DMS53 (cell line): Measurements from ENCODE around the gene PDPN.

ENCODE experiments used
- DNase-seq: peaks from one replicate; lab custom pipeline; 2025; lab: John Stamatoyannopoulos, UW

Gene PDPN

DNA sequence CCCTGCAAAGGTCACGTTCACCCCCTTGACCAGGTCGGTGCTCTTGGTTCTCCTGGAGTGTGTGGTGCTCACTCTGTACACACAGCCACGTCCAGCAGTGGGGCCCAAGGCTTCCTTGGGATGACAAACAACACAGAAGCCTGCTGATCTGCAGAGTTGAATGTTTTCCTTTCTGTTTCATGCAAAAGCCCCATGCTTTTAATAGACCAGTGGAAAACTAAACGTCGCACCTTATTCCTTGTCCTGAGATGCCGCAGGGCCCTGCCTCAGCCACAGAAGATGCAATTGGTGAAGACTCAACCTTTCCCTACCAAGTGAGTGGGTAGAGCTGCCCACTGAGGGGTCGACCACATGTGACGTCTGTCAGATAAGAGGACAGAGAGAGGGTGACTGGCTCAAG, 5.8 kb upstream of the PDPN start:
- DNase-seq = no peak

DNA sequence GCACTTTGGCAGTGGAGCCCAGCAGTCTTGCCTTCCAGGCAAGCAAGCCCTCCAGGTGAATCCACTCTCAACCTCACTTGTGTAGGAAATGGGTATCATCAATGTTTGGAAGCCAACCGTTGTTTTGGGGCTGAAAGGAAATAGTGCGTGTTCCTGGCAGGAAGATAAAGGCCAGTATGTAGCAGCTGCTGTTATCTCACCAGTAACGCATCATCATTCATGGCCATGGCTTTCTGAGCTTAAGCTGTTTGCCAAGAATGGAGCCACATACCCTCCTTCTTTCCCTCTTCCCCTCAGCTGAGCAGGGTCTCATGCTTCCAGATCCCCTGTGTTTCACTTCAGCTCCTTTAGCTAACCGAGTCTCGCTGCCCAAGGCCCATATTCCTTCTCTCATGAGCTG, 2.2 kb upstream of the PDPN start:
- DNase-seq = no peak

DNA sequence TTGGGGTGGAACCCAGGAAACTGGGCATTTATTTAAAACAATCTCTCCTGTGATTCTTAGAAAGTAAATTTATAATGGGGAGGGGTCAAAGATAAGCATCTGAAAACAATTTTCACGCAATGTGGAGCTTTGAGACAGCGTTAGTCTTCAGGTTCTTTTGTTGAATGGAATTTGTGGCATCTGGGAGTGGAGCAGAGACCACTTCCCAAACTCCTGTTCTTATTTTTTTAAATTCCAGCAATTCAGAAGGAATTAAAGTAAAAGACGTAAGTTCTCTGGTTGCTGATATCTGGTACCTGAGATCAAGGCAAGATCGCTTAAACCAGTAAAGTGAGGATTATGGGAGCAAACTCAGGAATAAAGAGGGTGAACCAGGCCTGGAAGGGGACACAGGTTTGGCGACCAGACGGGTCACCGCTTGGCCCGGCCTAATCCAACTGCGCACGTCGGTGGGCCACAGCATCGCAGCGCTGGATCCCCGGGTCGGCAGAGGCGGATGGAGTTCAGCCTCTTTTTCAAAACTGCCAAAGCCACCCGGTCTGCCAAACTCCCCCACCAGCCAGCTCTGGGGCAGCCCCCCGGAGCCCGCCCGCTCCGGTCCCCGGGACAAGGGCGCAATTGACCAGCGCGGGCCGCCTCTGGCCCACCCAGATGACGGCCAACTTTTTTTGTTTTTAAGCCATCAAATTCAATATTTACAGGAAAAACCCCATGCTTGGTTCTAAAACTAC, 754 bp upstream of the PDPN start:
- DNase-seq = no peak

DNA sequence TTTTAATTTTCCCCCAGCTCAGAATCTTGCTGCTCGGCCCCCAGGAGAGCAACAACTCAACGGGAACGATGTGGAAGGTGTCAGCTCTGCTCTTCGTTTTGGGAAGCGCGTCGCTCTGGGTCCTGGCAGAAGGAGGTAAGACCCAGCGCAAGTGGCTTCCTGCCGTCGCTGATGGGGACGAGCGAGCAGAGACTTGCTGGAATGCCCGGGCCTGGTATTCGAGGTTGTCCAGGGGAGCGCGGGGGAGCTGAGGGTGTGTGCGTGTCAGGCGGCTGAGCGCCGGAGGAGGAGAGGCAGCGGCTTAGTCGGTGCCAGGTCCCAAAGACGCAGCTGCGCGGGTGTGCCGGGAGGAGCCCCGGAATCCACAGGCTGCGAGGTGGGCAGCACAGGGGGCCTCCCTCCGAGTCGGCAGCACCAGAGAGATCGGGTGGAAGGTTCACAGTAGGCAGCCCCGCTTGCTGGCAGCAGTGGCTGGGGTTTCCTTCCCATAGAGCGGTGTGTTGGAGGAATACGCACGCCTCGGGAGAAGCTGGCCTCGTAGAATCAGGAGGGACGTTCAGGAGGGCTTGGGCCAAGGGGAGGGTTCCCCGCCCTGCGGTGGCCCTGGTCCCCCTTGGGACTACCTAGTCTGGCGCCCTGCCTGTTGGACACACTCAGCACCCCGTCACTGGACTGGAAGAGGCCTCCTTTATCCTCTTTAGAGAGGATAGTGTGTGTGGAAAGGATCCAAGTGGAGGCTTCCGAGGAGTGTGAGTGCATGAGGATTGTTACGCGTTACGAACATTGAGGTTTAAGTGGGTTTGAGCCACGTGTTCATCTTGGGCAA, 547 bp downstream of the PDPN start:
- DNase-seq = no peak

DNA sequence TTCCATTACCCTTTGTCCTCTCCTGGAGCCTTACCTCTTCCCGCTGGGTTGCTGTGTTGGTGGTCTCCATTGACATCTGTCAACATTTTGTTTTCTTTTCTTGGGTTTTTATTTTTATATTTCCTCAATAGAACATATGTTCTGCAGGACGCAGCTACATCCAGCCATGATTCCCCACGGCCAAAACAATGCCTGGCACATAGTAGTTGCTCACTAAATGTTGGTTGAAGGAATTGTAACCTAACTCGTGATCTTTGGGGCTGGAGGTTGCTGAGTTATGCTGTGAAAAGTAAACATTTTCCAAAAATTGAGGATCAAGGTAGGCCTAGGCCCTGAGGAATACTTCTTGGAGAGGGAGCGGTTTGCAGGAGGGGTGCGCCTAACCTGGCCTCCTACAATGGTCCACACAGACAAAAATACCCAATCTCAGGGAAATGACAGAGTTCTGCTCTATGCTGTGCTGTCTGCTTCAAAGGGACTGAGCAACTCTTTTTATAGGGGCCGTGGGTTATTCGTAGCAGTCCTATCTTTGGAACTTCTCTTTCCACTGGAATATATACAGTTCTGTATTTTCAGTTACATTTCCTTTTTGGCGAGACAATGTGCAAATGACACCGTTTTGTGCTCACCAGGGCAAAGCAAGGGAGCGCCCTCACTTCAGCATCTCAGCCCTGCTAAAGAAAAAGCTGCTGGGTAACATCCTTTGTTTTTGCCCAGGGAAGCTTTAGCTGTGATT, 1.4 kb downstream of the PDPN start:
- no peak for DNase-seq

DNA sequence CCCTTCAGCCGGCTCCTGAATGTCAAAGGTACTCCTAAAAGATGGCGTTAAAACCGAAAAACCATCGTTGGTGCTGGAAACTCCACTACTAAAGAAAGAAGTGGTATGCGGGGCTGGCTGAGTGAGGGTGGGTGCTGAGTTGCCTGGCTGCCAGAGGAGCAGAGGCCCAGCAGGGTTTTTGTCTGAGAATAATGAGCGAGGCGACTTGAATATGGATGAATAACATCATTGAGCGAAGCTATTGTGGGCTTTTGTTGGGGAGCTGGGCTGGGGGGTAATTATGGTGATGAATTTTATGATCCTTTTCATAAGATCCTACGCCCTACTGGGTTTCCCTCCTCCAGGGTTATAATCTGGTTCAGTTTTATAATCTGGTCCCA, 2.0 kb downstream of the PDPN start:
- no peak for DNase-seq

DNA sequence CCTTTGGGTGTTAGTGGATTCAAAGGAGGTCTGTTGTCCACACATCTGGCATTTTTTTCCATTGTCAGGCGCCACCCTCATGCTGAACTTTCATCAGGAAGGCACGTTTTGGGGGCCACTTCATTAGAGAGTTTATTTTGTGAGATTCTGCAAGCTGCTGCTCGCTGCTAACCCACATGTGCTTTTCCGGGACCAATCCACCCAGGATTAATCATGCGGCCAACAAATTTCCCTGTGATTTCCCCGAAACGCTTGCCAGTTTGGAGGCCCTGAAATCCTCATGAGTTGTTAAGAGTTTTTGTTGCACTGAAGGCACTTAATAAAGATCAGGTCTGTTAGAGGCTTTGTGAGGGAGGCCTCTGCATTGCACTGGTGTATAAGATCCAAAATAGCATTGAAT, 2.4 kb downstream of the PDPN start:
- no peak for DNase-seq

DNA sequence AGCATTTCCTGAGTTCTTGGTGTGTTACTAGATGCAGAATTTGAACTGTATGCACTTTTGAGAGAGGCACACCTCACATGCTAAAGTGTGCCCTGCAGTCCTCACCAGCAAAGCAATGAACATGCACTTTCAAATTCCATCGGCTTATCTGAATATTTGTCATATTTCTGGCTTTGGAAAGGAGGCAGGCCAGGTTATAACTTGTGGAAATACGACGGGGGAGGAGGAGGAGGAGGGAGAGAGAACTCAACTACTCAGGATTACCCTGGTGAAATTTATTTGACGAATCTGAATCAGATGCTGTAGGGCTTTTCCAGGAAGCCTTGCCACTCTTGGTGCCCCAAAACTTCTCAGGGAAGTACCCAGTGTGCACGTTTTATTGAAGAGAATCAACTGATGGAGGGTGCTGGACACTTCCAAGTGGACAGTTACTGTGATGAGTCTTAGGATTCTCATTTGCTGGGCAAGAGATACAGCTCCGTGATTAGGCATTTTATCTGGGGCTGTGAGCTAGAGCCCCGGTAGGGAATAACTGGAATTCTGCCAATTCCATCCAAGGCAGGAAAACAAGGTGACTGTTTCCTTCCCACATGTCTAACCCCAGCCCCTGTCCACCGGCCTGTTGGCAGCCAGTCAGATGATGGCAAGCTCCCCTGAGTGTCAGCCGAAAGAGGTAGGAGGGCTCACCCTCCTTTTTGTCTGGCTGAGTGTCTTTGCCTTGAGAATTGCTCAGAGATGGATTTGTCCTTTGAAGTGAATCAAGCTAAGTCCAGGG, 3.8 kb downstream of the PDPN start:
- DNase-seq = no peak

DNA sequence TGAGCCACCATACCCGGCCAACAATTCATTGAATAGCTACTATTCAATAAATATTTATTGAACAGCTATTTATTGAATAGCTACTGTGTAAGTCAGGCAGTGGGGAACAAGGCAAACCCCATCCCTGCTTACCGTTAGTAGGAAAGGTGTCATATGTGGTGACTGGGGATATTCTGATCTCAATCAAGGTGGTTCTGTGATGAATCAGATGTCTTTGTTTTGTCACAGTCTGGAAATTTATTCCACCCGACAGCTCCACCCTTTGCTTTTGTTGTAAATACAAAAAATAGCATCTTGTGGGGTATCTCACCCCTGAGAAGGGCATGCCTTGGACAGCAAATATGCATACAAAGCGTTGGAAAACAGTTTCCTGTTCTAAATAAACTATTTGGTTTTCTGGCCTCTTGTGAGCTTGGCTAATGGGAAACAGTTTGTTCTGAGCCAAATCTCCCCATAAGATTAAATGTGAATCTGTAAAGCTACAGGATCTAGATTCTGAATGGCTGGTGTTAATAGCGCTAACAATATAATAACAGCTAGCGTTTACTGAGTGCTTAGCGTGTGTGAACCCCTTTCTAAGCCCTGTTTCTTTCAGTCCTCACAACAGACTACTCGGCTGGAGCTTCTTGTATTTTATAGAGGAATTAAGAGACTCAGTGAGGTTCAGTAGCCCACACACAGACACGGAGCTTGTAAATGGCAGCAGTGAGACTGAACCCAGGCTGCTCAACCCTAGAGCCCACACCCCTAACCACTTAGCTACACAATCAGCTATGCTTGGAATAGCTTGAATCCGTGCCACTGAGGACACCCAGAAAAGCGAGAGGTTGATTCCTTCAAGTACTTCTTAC, 5.5 kb downstream of the PDPN start:
- no peak for DNase-seq

DNA sequence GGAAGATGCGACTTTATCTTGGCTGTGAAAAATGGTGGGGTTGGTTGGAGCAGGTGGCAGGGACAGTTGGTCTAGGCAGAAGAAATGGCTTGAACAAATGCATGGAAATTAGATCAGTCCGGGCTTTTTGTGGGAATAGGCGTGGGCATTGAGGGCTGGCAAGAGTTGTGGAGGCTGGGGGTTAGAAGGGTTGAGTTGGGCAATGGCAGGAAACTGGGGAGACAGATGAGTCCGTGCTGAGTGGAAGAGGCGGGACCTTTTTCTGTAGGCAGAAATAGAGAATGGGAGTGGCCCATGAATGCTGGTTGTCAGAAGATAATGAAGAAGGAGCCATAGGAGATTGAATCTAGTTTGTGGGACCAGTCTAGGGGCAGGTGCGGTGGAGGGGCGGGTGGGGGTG, 6.9 kb downstream of the PDPN start:
- DNase-seq = no peak

DNA sequence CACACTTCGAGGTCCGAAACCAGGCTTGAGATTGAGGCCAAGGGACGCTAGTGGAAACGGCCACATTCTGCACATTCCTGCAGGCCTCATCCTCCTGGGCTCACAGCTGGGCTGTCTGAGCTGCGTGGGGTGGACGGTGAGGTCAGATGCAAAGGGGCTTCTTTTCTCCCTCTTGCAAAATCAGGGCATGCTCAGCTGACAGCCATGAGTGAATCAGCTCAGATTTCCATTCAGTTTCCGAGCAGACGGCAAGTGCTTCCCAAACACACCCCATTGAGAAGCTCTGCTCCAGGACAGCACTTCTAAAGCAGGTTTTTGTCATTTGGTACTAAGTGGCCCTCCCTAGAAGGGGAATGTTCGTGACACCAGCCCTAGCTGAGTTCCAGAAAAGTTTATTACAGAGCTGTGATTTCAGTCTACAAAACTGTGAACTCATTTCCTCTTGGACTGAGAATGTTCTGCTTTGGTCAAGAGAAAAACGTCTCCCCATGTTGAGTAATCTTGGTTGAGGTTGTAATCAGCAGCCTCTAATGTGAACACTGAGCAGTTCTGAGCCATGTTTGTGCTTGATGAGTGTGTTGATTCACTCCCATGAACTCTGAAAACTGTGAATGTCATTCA, 10.0 kb downstream of the PDPN start:
- DNase-seq = no peak

DNA sequence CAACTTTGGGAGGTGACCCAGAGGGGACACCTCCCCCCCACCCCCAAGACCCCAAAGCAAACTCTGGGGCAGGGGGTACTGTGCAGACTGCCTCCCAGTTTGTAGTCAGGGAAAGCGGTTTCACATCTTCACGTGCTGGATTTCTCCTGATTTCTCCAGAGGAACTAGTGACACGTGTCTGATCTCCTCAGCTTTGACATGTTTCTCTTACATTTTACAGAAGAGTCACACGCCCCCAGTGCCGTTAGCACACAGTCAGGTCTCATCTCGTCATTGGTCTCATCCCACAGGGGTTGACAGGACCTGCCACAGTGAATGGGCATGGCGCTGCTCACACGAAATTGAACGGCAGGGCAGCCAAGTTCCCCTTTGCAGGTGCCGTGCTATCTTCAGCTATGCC, 11.8 kb downstream of the PDPN start:
- DNase-seq = no peak

DNA sequence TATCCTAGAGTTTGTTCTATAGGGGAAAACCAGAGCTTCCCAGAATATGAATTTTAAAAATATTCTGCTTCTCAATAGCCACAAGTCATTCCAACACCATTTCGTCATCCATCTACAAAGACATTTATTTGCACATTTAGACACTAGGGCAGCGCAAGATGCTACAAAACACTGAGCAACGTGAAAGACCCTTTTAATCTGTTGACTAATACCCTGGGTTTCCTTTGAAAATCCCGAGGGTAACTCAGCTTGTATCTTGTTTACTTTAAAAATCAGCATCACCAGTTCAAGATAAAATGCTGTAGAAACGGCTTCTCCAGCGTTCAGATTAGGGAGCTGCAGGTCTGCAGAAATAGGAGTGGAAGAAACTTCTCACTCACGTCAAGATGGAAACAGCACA, 13.5 kb downstream of the PDPN start:
- no peak for DNase-seq

DNA sequence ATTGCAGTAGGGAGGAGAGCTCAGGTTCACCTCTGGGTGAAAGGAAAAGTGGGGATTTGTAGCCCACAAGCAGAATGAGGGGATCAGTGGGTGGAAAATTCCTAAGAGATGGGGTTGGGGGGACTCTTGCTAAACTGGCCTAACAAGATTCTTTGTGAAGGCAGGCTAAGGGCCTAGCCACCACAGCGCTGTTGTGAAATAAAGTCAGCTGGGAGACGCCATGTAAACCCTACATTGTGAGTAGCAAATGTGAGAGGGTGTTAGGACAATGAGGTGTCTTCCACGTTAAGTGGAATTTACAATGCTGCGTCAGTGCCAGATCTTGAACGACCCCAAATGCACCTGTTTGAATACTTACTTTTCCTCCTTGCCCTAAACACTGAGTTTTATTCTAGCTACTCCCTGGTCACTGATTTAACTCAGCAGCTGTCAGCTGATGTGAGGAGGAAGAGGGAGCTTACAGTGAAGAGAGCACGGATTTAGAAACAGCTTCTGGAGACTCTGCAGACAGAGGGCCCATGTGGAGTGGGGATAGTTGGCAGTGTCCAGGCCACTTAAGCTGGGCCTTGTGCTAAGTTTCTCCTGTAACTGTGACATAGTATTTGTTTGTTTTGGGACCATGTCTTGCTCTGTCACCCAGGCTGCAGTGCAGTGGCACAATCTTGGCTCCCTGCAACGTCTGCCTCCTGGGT, 17.3 kb downstream of the PDPN start:
- DNase-seq = no peak

DNA sequence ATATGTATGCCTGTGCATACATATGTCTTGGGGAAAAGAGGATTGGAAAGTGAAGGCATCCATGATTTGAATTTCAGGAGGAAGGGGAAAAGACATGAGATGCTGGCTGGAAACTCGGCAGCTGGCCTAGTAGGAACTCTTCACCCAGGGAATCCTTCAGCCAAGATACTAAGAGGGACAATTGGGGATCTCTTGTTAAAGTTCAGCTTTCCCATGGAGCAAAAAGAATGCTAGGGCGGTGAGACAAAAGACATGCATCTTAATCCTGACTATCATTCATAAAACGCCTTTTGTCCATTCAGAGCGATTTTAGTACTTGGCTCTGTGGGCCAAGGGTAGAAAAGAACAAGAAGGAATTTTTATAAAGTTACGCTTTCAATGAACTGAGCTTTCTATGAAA, 20.5 kb downstream of the PDPN start:
- DNase-seq = no peak

DNA sequence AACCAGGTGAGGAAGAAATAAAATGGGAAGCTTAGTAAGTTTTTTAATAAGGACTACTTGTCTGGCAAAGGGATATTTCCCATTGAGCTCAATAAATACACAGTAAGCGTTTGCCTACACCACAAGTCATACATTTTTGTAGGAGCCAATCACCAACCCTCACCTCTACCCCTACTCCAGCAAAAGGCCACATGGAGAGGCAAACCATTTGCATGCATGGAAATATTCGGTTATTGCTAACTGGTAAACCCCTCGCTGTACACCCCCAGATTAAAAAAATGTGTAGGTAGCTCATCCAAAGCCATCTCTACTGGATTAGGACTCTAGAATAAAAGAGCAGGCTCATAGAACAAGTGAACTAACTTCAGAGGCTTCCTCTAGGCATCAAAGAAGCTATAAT, 21.1 kb downstream of the PDPN start:
- no peak for DNase-seq

DNA sequence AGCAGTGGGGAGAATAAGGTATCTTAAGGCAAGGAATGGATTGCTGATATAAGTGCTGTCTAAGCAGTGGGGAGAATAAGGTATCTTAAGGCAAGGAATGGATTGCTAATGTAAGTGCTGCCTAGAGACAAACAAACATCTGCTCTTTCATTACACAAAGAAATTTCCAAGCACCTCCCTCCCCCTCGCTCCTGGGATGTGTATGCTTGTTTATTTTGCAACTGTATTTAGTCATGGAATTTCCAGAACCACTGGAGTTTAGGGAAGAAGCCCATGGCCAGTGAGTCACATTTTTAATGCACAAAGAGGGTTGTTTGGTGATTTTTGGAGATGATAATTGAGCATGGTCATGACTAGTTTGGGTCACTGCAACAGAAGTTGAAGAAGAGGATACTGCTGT, 21.5 kb downstream of the PDPN start:
- DNase-seq = no peak

DNA sequence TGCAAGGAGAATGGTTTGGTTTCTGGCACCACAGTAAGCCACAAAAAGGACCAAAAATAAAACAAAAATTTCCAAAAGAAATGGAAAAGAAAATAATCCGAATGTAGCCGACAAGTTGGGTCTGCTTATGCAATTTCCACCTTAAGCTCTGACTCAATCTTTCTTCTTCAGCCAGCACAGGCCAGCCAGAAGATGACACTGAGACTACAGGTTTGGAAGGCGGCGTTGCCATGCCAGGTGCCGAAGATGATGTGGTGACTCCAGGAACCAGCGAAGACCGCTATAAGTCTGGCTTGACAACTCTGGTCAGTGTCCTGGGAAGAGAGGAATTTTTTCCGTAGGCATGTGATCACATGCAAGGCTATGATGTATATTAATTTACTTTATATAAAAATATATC, 23.4 kb downstream of the PDPN start:
- no peak for DNase-seq

DNA sequence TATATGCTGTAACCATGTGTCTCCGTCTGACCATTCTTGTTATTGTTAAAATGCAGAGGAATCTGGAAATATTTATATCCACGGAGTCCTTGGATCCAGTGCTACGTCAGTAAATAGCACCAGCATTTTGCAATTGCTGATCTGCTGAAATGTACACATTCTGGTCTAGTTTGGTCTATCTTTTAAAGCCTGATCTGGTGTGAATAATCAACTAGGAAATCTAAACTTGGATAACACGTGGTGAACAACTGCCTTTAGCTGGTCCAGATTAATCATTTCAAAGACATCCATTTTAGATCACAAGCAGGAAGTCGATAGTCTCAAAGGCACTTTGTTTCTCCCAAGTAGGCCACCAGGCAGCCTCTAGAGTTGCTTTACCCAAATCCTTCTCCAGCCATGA, 32.6 kb downstream of the PDPN start:
- DNase-seq = no peak

DNA sequence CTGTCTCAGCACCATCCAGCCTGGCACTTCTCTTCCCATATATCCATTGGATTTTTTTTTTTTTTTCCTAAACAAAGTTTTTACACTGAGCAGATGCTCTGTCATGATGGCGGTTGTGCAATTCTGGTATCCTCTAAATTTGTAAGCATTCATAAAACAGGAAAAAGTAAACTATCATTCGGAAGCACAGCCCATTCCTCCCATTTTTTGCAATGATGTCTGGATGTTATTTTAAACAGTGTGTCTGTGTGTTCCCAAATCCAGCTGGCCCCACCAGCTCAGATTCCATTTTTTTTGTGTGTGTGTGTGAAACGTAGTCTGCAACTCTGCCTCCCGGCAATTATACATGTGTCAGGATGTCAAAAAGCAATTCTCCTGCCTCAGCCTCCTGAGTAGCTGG, 33.5 kb downstream of the PDPN start:
- DNase-seq = no peak
